ENCODE results near the gene DDHD1.
"Not testable (repeated sequence)": the region's sequence is repeated elsewhere in the genome, so short reads cannot be mapped to it uniquely, and the experiment has no call there.

The DDHD1 gene

DNA sequence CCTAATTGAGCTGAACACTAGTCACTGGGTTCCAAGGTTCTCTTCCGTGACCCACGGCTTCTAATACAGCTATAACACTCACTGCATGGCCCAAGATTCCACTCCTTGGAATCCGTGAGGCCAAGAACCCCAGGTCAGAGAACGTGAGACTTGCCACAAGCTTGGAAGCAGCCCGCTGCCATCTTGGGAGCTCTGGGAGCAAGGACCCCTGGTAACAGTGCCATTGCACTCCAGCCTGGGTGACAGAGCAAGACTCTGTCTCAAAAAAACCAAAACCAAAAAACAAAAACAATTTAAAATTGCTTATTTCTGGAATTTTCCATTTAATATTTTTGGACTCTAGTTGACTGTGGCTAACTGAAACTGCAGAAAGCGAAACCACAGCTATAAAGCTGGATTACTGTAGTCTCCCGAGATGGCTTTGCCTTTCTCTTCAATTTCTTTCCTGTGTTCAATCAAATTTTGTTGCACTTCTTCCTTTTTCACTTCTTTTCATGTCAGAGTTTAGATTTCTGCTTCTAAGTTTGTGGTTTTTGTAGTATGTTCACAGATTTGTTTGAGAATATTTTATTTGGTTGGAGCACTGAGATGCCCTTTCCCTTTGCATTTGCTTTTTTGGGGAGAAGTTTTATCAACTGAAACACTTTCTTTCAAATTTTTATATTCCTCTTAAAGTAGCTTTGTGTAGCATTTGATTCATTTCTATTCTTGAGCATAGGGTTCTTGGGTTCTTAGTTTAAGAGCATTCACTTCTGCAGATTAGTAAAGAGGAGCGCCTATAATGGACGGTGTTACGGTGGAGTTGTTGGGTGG lies 44.6 kb downstream of the DDHD1 start:
- no peak for DNase-seq (ENCODE audit: low read depth)
- no peak overlapping the region for H3K4me3 ChIP-seq (ENCODE audit: low read length)
- TF ChIP-seq CTCF (IDR thresholded peaks at IDR 0.05; ENCODE audit: insufficient read depth, low read depth, low read length, missing control alignments): no peak

- no peak for TF ChIP-seq CTCF (IDR thresholded peaks at IDR 0.05; ENCODE audit: insufficient read depth, low read depth, low read length, missing control alignments)
- no peak for DNase-seq (ENCODE audit: low read depth)
- no peak overlapping the region for H3K4me3 ChIP-seq (ENCODE audit: low read length)
These were observed 46.4 kb downstream of the DDHD1 start for GRCh38 chr14:53106768-53107167.

DNA sequence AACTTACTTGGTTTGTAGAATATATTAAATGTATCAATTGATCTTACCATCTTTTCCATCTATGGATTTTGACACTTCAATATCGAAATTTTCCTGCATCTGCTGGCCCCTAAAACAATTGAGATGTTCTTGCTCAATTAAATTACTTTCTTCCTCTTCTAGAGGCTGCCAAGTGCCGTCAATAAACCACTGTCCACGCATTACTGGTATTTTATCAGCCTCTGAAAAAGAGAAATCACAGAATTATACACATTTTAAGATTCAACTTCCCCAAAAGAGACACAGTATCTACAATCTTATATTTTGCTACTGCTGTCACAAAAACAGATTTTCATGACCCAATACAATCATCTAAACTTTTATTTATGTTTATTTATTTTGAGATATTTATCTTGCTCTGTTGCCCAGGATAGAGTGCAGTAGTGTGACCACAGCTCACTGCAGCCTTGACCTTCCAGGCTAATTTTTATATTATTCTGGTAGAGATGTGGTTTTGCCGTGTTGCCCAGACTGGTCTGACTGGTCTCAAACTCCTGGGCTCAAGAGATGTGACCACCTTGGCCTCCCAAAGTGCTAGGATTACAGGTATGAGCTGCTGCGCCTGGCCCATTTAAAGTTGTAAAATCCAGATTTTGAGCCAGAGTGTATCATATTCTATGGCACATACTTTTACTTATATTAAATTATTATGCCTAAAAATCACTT lies 49.3 kb downstream of the DDHD1 start:
- no peak overlapping the region for H3K4me3 ChIP-seq (ENCODE audit: low read length)
- DNase-seq (ENCODE audit: low read depth): no peak
- no peak for TF ChIP-seq CTCF (IDR thresholded peaks at IDR 0.05; ENCODE audit: insufficient read depth, low read depth, low read length, missing control alignments)

GRCh38 chr14:53093206-53093605 lies 59.9 kb downstream of the DDHD1 start:
- TF ChIP-seq CTCF (IDR thresholded peaks at IDR 0.05; ENCODE audit: insufficient read depth, low read depth, low read length, missing control alignments): no peak
- DNase-seq (ENCODE audit: low read depth): no peak
- no peak overlapping the region for H3K4me3 ChIP-seq (ENCODE audit: low read length)

GRCh38 chr14:53090853-53091252 lies 62.3 kb downstream of the DDHD1 start:
- no peak for DNase-seq (ENCODE audit: low read depth)

GRCh38 chr14:53084954-53085353 lies 68.2 kb downstream of the DDHD1 start:
- not testable (repeated sequence) for DNase-seq (ENCODE audit: low read depth); H3K4me3 ChIP-seq (ENCODE audit: low read length)

More at GRCh38 chr14:53090853-53091252, 62.3 kb downstream of the DDHD1 start:
- no peak for TF ChIP-seq CTCF (IDR thresholded peaks at IDR 0.05; ENCODE audit: insufficient read depth, low read depth, low read length, missing control alignments)
- H3K4me3 ChIP-seq (ENCODE audit: low read length): no peak overlapping the region

DNA sequence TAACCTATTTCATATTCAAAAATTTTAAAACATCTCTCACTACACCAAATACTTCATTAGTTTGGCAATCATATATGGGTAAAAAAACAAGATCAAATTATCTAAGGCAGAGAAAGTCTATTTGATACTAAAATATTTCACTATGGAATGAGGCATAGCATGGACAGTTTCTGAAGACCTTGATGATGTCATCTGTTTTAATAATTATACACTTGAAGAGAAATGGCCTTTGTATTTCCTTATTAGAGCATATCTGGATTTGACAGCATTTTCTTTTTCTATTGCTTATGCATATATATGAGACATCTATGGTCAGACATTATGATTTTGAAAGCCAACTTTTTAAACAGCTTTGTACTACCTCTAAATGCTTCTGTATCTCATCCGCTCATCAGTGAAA lies 88.6 kb downstream of the DDHD1 start:
- no peak for DNase-seq (ENCODE audit: low read depth)
- H3K4me3 ChIP-seq (ENCODE audit: low read length): no peak overlapping the region
- no peak for TF ChIP-seq CTCF (IDR thresholded peaks at IDR 0.05; ENCODE audit: insufficient read depth, low read depth, low read length, missing control alignments)
